NCI-H2227 (cell line): ENCODE measurements around the gene PIGT.
"Not testable (repeated sequence)": the region's sequence is repeated elsewhere in the genome, so short reads cannot be mapped to it uniquely, and the experiment has no call there.

ENCODE experiments used
- DNase-seq: peaks from one replicate; lab custom pipeline; 2025; ENCODE audit not compliant: unreplicated experiment; lab: John Stamatoyannopoulos, UW

The PIGT gene

GRCh38 chr20:45462711-45463509, 47.0 kb downstream of the PIGT start:
- DNase-seq: no peak

GRCh38 chr20:45463709-45464108, 47.8 kb downstream of the PIGT start:
- no peak for DNase-seq

- no peak for DNase-seq
Measured at GRCh38 chr20:45465491-45466266, 49.7 kb downstream of the PIGT start.

- DNase-seq: no peak
Measured at GRCh38 chr20:45467172-45467571, 51.2 kb downstream of the PIGT start.

GRCh38 chr20:45467861-45468260, 51.9 kb downstream of the PIGT start:
- peak; percentile 7 for DNase-seq

GRCh38 chr20:45469336-45470261, 53.7 kb downstream of the PIGT start, which contains the start of gene WFDC2:
TSS of gene WFDC2 (plus strand) at chr20:45469753. CDS start at chr20:45469782, 29 bp downstream.
- DNase-seq: peak; percentile 21

GRCh38 chr20:45470262-45470931, 54.5 kb downstream of the PIGT start:
- peak; percentile 50 for DNase-seq

- DNase-seq: peak; percentile 31
Measured at GRCh38 chr20:45470937-45471336, 55.0 kb downstream of the PIGT start.

- not testable (repeated sequence) for DNase-seq
Measured at GRCh38 chr20:45472286-45472685, 56.3 kb downstream of the PIGT start.
